GM19193 (cell line): Measurements from ENCODE around the gene FNDC10.
A peak's percentile ranks its signal among the peaks of the same experiment; 100 is the strongest.

ENCODE experiments used
- POLR2A ChIP-seq: IDR thresholded peaks from 4 replicates; pipeline ENCODE4 v1.6.1; 2011; ENCODE audit not compliant: insufficient read depth, insufficient read length; ENCODE audit errors: extremely low read depth

Gene FNDC10

GRCh38 chr1:1582585-1583346 is 17.2 kb downstream of the FNDC10 start:
- no peak for TF ChIP-seq POLR2A

DNA sequence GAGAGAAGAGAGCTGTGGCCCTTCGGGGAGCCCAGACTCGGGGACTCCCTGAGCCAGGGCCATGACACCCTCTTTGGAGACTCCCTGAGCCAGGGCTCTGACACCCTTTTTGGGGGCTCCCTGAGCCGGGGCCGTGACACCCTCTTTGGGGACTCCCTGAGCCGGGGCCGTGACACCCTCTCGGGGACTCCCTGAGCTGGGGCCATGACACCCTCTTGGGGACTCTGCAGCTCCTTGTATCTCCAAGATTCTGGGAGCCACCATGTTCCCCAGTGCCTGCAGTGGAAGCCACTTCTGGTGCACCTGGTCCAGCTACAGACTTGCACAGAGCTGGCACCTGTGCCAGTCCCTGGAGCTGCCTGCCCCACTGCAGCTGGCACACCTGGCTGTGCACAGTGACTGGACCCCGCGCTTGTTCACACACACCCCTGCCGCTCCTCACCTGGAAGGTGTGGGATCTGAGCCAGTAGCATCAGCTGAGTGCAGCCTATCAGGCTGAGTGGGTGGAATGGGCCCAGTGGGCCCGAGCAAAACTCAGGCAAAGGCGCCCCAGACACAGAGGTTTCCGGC is 21.5 kb downstream of the FNDC10 start:
- TF ChIP-seq POLR2A, result no peak

GRCh38 chr1:1577367-1578011 is 22.4 kb downstream of the FNDC10 start:
- no peak for TF ChIP-seq POLR2A

GRCh38 chr1:1574721-1575537 is 25.0 kb downstream of the FNDC10 start, which contains the start of gene SSU72:
Gene SSU72 (minus strand): TSS chr1:1574863. CDS start chr1:1574557, 306 bp downstream.
- peak; percentile 94 for TF ChIP-seq POLR2A

DNA sequence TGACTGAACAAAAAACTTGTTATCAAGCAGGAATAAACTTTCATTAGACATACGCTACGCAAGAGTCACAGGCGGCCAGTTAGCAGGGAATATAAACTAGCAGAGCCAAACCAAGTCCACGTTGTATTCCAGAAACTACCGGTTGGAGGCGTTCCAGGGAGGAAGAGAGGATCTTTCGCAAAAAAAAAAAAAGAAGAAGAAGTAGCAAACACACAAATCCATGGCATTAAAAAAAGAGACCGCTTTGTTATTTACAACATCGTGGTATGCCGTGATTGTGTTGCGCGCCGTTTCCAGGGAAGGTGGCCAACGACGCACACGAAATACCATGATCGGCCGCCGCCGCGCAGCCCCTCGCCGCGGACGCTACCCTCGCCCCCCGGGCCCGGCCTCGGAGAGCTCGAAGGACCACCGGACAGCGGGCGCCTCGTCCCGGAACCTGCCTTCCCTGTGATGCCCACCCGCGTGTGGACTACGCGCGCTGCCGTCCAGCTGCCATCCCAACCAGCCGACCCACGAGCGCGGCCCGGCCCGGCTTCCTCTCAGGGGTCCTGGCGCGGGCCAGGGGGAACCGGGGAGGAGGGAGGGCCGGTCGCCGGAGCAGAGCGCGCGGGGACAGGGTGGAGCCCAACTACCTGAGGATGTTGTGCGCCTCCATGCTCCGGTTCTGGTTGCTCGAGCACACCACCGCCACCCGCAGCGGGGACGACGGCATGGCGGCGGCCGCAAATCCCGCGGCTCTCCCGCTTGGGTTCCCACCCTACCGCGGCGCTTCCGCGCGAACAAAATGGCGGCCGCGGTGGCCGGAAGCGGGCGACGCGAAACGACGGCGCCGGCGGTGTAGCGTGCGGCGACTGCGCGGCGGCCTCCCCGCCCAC is 25.9 kb downstream of the FNDC10 start:
- no peak for TF ChIP-seq POLR2A

GRCh38 chr1:1569341-1569740 is 30.6 kb downstream of the FNDC10 start:
- TF ChIP-seq POLR2A, result no peak

- no peak for TF ChIP-seq POLR2A
Observed at GRCh38 chr1:1567891-1568291, 32.0 kb downstream of the FNDC10 start.

DNA sequence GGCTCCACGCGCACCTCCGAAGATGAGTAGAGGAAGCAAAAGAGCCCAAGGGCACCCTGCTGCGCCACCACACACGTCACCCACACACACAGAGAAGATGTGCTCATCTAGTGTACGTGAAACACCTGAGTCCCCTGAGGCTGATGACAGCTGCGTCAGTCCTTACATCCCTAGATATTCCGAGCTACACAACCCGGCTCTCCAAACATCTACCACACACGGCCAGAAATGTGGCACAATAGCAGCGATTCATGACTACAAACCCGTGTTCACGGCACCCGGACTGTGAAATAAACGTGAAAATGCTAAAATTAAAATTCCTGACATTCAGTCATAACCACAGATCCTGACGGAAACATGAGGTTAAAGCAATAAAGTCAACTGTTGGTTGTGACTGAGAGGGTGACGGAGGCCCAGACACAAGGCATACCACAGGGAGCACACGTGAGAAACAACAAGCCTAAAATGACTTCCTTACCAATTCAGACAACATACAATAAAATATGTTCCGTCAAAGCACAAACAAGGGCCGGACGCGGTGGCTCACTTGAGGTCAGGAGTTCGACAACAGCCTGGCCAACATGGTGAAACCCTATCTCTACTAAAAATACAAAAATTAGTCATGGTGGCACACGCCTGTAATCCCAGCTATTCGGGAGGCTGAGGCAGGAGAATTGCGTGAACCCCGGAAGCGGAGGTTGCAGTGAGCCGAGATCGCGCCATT is 32.6 kb downstream of the FNDC10 start:
- no peak for TF ChIP-seq POLR2A

DNA sequence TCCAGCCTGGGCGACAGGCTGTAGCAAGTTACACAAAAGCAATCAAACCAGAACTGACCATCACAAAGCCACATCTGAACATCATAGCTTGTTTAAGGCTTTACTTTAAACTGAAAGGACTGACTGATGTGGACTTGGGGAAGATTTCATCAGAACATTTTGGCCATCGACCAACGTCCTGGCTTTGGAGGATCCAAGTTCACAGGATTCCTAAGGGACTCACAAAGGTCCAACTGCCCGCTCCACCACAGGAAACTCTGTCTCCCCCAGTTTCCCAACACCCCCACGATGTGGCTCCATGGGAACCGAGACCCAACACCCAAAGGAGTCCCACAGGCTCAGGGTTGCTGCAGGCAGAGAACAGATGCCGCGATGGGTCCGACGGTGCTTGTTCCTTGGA is 34.6 kb downstream of the FNDC10 start:
- TF ChIP-seq POLR2A, result no peak

DNA sequence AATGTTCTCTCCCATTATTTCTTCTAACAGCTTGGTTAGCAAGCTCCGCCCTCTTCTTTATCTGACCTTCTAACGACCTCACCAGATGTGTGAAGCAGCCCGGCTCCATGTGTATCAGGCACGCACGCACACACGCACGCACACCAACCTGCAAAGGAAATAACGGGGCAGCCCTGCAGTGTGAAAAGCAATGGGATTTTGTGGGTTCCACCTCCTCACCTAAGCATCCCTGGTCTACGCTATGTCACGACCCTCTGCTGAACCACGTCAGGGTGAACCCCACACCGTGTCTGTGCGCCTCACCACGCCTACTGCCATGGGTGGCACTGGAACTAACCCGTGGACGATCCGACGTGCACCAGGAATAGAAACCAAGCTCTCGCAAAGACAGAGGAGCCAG is 35.7 kb downstream of the FNDC10 start:
- TF ChIP-seq POLR2A, result no peak

GRCh38 chr1:1563688-1564087 is 36.2 kb downstream of the FNDC10 start:
- TF ChIP-seq POLR2A, result no peak

- peak; percentile 4 for TF ChIP-seq POLR2A
Observed at GRCh38 chr1:1562556-1563195, 37.3 kb downstream of the FNDC10 start.
